ENCODE data around the gene EIF4A3.

The EIF4A3 gene

DNA sequence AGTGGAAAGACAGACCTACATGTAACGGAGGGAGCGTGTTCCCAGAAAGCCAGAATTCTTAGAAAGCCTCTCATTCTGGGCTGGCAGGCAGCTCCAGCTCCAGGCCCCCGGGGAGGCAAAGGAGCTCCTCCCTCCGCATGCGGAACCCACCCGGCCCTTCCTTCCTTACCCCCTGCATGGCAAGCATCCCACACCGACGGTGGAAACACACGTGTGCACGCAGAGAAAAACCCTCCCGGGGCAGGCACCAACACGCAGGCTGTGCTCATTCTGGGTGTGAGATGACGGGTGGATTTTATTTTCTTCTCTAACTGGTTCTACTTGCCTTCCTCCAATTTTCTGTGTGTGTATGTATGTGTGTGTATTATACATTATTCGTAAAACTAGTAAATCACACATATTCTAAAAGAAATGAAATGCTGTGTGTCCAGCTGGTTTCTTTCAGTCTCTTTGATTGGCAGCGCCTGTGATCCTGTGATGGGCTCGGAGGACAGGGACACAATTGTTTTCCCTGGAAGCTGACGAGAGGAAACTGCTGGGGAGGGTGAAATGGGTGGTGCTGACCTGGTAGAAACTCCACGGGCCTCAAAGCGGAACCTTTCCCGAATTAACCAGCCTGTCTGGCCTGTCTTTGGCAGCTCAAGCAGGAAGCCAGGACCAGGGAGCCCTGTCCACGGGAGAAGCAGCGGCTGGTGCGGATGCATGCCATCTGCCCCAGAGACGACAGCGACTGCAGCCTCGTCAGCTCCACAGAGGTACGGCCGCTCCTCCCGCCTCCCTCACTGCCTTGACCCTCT lies 45.1 kb upstream of the EIF4A3 start:
- H4K12ac ChIP-seq (ENCODE audit: low read depth, low read length) = no peak overlapping the region
- no peak overlapping the region for H2AFZ ChIP-seq (ENCODE audit: insufficient read depth, low read length, poor library complexity)
- no peaks in the 10 kb centered on the region for H3K9me3 ChIP-seq (ENCODE audit: insufficient read depth, low read depth, low read length)
- H3K14ac ChIP-seq (ENCODE audit: low read length) = no peak overlapping the region
- no peaks in the 10 kb centered on the region for H3K79me2 ChIP-seq (ENCODE audit: control insufficient read depth, insufficient read depth, low read length, poor library complexity)
- no peak overlapping the region for H2AK5ac ChIP-seq (ENCODE audit: low read length)
- H3K27me3 ChIP-seq (ENCODE audit: insufficient read depth, low read length) = no peaks in the 10 kb centered on the region
- DNase-seq = no peak
- no peak overlapping the region for H2BK120ac ChIP-seq (ENCODE audit: insufficient read depth, low read length, poor library complexity)
- H3K23ac ChIP-seq (ENCODE audit: low read length) = no peak overlapping the region
- no peak overlapping the region for H3K27ac ChIP-seq (ENCODE audit: low read depth, low read length)
- no peak overlapping the region for H3K4me3 ChIP-seq (ENCODE audit: low read depth, low read length)
- no peak overlapping the region for H4K8ac ChIP-seq (ENCODE audit: low read depth, low read length)
- no CpG with 5 or more reads among the region's 29 CpGs for WGBS (ENCODE audit: extremely low coverage, insufficient coverage, insufficient read length)
- H3K9ac ChIP-seq (ENCODE audit: low read length) = no peak overlapping the region
- no peak overlapping the region for H3K18ac ChIP-seq (ENCODE audit: low read length)
- H3K36me3 ChIP-seq (ENCODE audit: control insufficient read depth in 1 of 2, insufficient read depth in 2 of 2, low read length in 2 of 2) = no peaks in the 10 kb centered on the region
- no peak overlapping the region for H2BK12ac ChIP-seq (ENCODE audit: low read length)
- H3K4ac ChIP-seq (ENCODE audit: low read depth, low read length) = no peak overlapping the region
- no peaks in the 10 kb centered on the region for H3K79me1 ChIP-seq (ENCODE audit: low read length)
- no peak overlapping the region for H2BK5ac ChIP-seq (ENCODE audit: low read depth, low read length, poor library complexity)
- no peak overlapping the region for H4K91ac ChIP-seq (ENCODE audit: low read depth, low read length)
- no peaks in the 10 kb centered on the region for H3K4me1 ChIP-seq (ENCODE audit: control insufficient read depth in 1 of 2, insufficient read depth in 2 of 2, low read length in 2 of 2)
- no peak overlapping the region for H3K4me2 ChIP-seq (ENCODE audit: low read length)

DNA sequence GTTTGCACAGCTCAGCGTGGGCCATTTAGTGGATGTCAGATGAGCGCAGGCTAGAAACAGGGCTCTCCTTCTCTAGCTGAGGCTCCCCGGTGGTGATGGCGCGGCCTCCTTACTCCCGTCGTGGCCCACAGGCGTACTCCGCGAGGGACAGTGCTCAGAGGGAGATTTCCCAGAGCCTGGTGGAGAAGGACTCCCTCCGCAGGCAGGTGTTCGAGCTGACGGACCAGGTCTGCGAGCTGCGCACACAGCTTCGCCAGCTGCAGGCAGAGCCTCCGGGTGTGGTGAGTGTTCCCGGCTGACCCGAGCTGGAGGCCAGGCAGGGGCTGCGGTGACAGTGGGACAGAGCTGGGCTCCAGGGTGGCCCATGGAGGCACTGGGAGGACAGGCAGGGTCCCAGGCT lies 44.3 kb upstream of the EIF4A3 start:
- no peak overlapping the region for H4K8ac ChIP-seq (ENCODE audit: low read depth, low read length)
- H3K9ac ChIP-seq (ENCODE audit: low read length) = no peak overlapping the region
- no peak overlapping the region for H3K14ac ChIP-seq (ENCODE audit: low read length)
- WGBS (ENCODE audit: extremely low coverage, insufficient coverage, insufficient read length) = no CpG with 5 or more reads among the region's 20 CpGs
- no peak overlapping the region for H3K27ac ChIP-seq (ENCODE audit: low read depth, low read length)
- no peaks in the 10 kb centered on the region for H3K4me1 ChIP-seq (ENCODE audit: control insufficient read depth in 1 of 2, insufficient read depth in 2 of 2, low read length in 2 of 2)
- no peak overlapping the region for H3K23ac ChIP-seq (ENCODE audit: low read length)
- no peak overlapping the region for H2AFZ ChIP-seq (ENCODE audit: insufficient read depth, low read length, poor library complexity)
- no peaks in the 10 kb centered on the region for H3K36me3 ChIP-seq (ENCODE audit: control insufficient read depth in 1 of 2, insufficient read depth in 2 of 2, low read length in 2 of 2)
- H3K9me3 ChIP-seq (ENCODE audit: insufficient read depth, low read depth, low read length) = peaks cover 2% of the 10 kb centered on the region
- no peak overlapping the region for H2AK5ac ChIP-seq (ENCODE audit: low read length)
- no peak overlapping the region for H3K4me3 ChIP-seq (ENCODE audit: low read depth, low read length)
- no peak overlapping the region for H3K4me2 ChIP-seq (ENCODE audit: low read length)
- H3K18ac ChIP-seq (ENCODE audit: low read length) = no peak overlapping the region
- no peaks in the 10 kb centered on the region for H3K79me1 ChIP-seq (ENCODE audit: low read length)
- H4K91ac ChIP-seq (ENCODE audit: low read depth, low read length) = no peak overlapping the region
- no peak overlapping the region for H3K4ac ChIP-seq (ENCODE audit: low read depth, low read length)
- no peak overlapping the region for H2BK120ac ChIP-seq (ENCODE audit: insufficient read depth, low read length, poor library complexity)
- H4K12ac ChIP-seq (ENCODE audit: low read depth, low read length) = no peak overlapping the region
- H2BK5ac ChIP-seq (ENCODE audit: low read depth, low read length, poor library complexity) = no peak overlapping the region
- no peaks in the 10 kb centered on the region for H3K79me2 ChIP-seq (ENCODE audit: control insufficient read depth, insufficient read depth, low read length, poor library complexity)
- no peaks in the 10 kb centered on the region for H3K27me3 ChIP-seq (ENCODE audit: insufficient read depth, low read length)
- no peak for DNase-seq
- no peak overlapping the region for H2BK12ac ChIP-seq (ENCODE audit: low read length)

DNA sequence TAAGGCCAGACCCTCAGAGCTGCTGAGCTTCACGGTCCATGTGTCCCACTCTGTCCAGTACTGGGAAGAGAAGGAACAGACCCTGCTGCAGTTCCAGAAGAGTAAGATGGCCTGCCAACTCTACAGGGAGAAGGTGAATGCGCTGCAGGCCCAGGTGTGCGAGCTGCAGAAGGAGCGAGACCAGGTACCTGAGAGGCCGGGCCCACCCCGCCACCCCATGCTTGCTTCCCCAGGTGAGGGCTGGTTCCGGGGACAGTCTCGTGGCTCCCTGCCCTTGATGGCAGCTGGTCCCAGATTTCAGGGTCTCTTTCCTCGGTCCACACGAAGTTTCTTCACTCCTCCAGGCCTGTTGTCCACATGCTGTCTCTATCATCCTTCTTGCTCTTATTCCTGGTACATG lies 43.8 kb upstream of the EIF4A3 start:
- Histone ChIP-seq H3K4me1 (ENCODE audit: control insufficient read depth in 1 of 2, insufficient read depth in 2 of 2, low read length in 2 of 2) (no peaks in the 10 kb centered on the region), H2AFZ (ENCODE audit: insufficient read depth, low read length, poor library complexity) (no peak overlapping the region), H2BK5ac (ENCODE audit: low read depth, low read length, poor library complexity) (no peak overlapping the region), H3K9ac (ENCODE audit: low read length) (no peak overlapping the region), H4K12ac (ENCODE audit: low read depth, low read length) (no peak overlapping the region), H3K4me3 (ENCODE audit: low read depth, low read length) (no peak overlapping the region), H2BK12ac (ENCODE audit: low read length) (no peak overlapping the region), H3K23ac (ENCODE audit: low read length) (no peak overlapping the region), H3K79me2 (ENCODE audit: control insufficient read depth, insufficient read depth, low read length, poor library complexity) (no peaks in the 10 kb centered on the region), H3K4me2 (ENCODE audit: low read length) (no peak overlapping the region), H3K79me1 (ENCODE audit: low read length) (no peaks in the 10 kb centered on the region), H3K36me3 (ENCODE audit: control insufficient read depth in 1 of 2, insufficient read depth in 2 of 2, low read length in 2 of 2) (no peaks in the 10 kb centered on the region), H2BK120ac (ENCODE audit: insufficient read depth, low read length, poor library complexity) (no peak overlapping the region), H3K4ac (ENCODE audit: low read depth, low read length) (no peak overlapping the region), H4K8ac (ENCODE audit: low read depth, low read length) (no peak overlapping the region), H4K91ac (ENCODE audit: low read depth, low read length) (no peak overlapping the region), H3K14ac (ENCODE audit: low read length) (no peak overlapping the region), H3K27ac (ENCODE audit: low read depth, low read length) (no peak overlapping the region), H3K9me3 (ENCODE audit: insufficient read depth, low read depth, low read length) (peaks cover 2% of the 10 kb centered on the region), H2AK5ac (ENCODE audit: low read length) (no peak overlapping the region), H3K27me3 (ENCODE audit: insufficient read depth, low read length) (no peaks in the 10 kb centered on the region), H3K18ac (ENCODE audit: low read length) (no peak overlapping the region)
- DNase-seq = no peak
- WGBS (ENCODE audit: extremely low coverage, insufficient coverage, insufficient read length) = no CpG with 5 or more reads among the region's 10 CpGs

DNA sequence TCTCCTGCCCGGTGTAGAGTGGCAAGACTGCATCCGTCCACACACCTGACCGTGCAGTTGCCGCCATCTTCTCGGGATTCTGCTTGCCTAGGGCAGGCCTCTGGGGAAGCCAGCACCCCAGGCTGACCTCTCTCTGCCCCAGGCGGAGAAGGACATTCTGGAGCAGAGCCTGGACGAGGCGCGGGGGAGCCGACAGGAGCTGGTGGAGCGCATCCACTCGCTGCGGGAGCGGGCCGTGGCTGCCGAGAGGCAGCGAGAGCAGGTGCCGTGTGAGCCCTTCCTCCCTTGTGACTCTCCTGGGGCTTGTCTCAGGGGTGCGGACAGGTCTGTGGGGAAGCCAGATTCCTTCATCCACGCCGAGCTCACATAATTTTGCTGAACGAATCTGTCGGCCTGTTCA lies 42.7 kb upstream of the EIF4A3 start:
- Histone ChIP-seq H3K23ac (ENCODE audit: low read length) (no peak overlapping the region), H4K12ac (ENCODE audit: low read depth, low read length) (no peak overlapping the region), H3K36me3 (ENCODE audit: control insufficient read depth in 1 of 2, insufficient read depth in 2 of 2, low read length in 2 of 2) (no peaks in the 10 kb centered on the region), H2BK5ac (ENCODE audit: low read depth, low read length, poor library complexity) (no peak overlapping the region), H3K9ac (ENCODE audit: low read length) (no peak overlapping the region), H3K9me3 (ENCODE audit: insufficient read depth, low read depth, low read length) (peaks cover 2% of the 10 kb centered on the region), H3K4me3 (ENCODE audit: low read depth, low read length) (no peak overlapping the region), H3K14ac (ENCODE audit: low read length) (no peak overlapping the region), H3K4me1 (ENCODE audit: control insufficient read depth in 1 of 2, insufficient read depth in 2 of 2, low read length in 2 of 2) (no peaks in the 10 kb centered on the region), H3K4me2 (ENCODE audit: low read length) (no peak overlapping the region), H3K79me2 (ENCODE audit: control insufficient read depth, insufficient read depth, low read length, poor library complexity) (no peaks in the 10 kb centered on the region), H3K27ac (ENCODE audit: low read depth, low read length) (no peak overlapping the region), H3K4ac (ENCODE audit: low read depth, low read length) (no peak overlapping the region), H3K79me1 (ENCODE audit: low read length) (no peaks in the 10 kb centered on the region), H2BK120ac (ENCODE audit: insufficient read depth, low read length, poor library complexity) (no peak overlapping the region), H3K18ac (ENCODE audit: low read length) (no peak overlapping the region), H2AK5ac (ENCODE audit: low read length) (no peak overlapping the region), H2BK12ac (ENCODE audit: low read length) (no peak overlapping the region), H2AFZ (ENCODE audit: insufficient read depth, low read length, poor library complexity) (no peak overlapping the region), H4K91ac (ENCODE audit: low read depth, low read length) (no peak overlapping the region), H4K8ac (ENCODE audit: low read depth, low read length) (no peak overlapping the region), H3K27me3 (ENCODE audit: insufficient read depth, low read length) (no peaks in the 10 kb centered on the region)
- no peak for DNase-seq
- WGBS (ENCODE audit: extremely low coverage, insufficient coverage, insufficient read length) = no CpG with 5 or more reads among the region's 23 CpGs

All from trophoblast cell (in vitro differentiated cells and primary cell).